ENCODE measurements around the gene SACM1L.

The SACM1L gene

DNA sequence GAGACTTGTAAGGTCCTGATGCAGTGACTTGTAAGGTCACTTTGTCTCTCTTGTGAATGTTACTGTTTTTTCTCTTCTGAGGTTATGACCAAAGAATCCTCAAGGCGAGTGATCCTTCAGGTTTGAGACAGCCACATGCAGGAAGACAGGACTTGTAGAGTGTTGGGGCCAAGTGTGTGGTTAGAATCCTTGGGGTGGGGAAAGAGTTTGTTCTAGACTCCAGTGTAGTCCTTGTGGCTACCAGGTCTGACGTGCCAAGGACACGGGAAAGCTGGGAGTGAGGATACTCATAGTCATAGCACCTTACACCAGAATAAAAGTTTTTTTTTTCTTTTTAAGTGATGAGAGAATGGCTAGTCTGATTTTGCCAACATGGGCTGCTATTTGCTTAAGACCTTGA is 7.3 kb upstream of the SACM1L start (continued):
- TF ChIP-seq, protein P1, sequence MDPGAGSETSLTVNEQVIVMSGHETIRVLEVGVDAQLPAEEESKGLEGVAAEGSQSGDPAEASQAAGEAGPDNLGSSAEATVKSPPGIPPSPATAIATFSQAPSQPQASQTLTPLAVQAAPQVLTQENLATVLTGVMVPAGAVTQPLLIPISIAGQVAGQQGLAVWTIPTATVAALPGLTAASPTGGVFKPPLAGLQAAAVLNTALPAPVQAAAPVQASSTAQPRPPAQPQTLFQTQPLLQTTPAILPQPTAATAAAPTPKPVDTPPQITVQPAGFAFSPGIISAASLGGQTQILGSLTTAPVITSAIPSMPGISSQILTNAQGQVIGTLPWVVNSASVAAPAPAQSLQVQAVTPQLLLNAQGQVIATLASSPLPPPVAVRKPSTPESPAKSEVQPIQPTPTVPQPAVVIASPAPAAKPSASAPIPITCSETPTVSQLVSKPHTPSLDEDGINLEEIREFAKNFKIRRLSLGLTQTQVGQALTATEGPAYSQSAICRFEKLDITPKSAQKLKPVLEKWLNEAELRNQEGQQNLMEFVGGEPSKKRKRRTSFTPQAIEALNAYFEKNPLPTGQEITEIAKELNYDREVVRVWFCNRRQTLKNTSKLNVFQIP (CRISPR knock-in tag; IDR thresholded peaks at IDR 0.05; ENCODE audit: borderline replicate concordance, low read depth): no peak
- TF ChIP-seq ISL1 (CRISPR knock-in tag; IDR thresholded peaks at IDR 0.05): no peak
- no peak for TF ChIP-seq CSDC2 (CRISPR knock-in tag; IDR thresholded peaks at IDR 0.05)
- no peak for TF ChIP-seq ESRRG (CRISPR knock-in tag; IDR thresholded peaks at IDR 0.05)
- TF ChIP-seq SNAI2 (CRISPR knock-in tag; IDR thresholded peaks at IDR 0.05): no peak
- TF ChIP-seq, protein P2, sequence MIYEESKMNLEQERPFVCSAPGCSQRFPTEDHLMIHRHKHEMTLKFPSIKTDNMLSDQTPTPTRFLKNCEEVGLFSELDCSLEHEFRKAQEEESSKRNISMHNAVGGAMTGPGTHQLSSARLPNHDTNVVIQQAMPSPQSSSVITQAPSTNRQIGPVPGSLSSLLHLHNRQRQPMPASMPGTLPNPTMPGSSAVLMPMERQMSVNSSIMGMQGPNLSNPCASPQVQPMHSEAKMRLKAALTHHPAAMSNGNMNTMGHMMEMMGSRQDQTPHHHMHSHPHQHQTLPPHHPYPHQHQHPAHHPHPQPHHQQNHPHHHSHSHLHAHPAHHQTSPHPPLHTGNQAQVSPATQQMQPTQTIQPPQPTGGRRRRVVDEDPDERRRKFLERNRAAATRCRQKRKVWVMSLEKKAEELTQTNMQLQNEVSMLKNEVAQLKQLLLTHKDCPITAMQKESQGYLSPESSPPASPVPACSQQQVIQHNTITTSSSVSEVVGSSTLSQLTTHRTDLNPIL (CRISPR knock-in tag; IDR thresholded peaks at IDR 0.05; ENCODE audit: low read depth): no peak
- TF ChIP-seq ZNF70 (CRISPR knock-in tag; IDR thresholded peaks at IDR 0.05): no peak

DNA sequence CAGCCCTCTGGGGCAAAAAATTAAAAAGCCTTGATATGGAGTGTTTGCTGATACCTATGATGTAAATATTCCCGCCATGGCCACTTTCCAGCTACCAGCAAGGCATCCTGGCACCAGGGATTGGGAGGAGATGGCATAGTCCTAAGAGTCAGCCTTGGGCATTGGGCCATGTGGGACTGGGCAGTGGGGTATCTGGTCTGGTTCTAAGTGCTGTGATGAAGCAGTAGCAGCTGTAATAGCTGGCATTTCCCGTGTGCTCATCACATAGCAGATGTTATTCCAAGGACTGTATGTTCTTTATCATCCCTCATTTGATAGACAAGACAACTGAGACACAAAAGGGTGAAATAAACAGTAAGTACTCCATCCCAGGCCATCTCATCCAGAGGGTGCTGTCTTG is 6.9 kb upstream of the SACM1L start:
- no peak; the same call in 2 of the 3 replicates for ATAC-seq
- TF ChIP-seq ZNF70 (CRISPR knock-in tag; IDR thresholded peaks at IDR 0.05) (no peak), PPARA (CRISPR knock-in tag; IDR thresholded peaks at IDR 0.05; ENCODE audit: borderline replicate concordance) (no peak), BACH2 (CRISPR knock-in tag; IDR thresholded peaks at IDR 0.05; ENCODE audit: borderline replicate concordance) (no peak), GLIS3 (CRISPR knock-in tag; IDR thresholded peaks at IDR 0.05) (no peak), ZNF565 (CRISPR knock-in tag; conservative IDR thresholded peaks at IDR 0.05; ENCODE audit: low read depth) (no peak), ZC3H10 (CRISPR knock-in tag; IDR thresholded peaks at IDR 0.05) (no peak)
- TF ChIP-seq, protein P3, sequence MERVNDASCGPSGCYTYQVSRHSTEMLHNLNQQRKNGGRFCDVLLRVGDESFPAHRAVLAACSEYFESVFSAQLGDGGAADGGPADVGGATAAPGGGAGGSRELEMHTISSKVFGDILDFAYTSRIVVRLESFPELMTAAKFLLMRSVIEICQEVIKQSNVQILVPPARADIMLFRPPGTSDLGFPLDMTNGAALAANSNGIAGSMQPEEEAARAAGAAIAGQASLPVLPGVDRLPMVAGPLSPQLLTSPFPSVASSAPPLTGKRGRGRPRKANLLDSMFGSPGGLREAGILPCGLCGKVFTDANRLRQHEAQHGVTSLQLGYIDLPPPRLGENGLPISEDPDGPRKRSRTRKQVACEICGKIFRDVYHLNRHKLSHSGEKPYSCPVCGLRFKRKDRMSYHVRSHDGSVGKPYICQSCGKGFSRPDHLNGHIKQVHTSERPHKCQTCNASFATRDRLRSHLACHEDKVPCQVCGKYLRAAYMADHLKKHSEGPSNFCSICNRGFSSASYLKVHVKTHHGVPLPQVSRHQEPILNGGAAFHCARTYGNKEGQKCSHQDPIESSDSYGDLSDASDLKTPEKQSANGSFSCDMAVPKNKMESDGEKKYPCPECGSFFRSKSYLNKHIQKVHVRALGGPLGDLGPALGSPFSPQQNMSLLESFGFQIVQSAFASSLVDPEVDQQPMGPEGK (CRISPR knock-in tag; IDR thresholded peaks at IDR 0.05; ENCODE audit: borderline replicate concordance): no peak

DNA sequence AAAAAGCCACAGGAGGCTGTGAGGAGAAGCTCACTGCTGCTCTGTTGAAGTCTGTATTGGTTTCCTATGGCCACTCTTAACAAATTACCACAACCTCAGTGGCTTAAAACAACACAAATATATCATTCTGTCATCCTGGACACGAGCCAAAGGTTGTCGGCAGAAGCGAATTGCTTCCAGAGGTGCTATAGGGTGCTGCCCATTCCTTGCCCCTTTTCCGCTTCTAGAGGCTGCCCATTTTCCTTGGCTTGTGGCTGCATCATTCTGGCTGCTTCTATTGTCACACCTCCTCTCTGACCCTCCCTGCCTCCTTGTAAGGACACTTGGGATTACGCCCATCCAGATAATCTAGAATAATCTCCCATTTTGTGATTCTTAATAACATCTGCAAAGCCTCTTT is 6.4 kb upstream of the SACM1L start:
- no peak for ATAC-seq
- TF ChIP-seq ZNF70 (CRISPR knock-in tag; IDR thresholded peaks at IDR 0.05): no peak
- no peak for TF ChIP-seq GLIS3 (CRISPR knock-in tag; IDR thresholded peaks at IDR 0.05)

DNA sequence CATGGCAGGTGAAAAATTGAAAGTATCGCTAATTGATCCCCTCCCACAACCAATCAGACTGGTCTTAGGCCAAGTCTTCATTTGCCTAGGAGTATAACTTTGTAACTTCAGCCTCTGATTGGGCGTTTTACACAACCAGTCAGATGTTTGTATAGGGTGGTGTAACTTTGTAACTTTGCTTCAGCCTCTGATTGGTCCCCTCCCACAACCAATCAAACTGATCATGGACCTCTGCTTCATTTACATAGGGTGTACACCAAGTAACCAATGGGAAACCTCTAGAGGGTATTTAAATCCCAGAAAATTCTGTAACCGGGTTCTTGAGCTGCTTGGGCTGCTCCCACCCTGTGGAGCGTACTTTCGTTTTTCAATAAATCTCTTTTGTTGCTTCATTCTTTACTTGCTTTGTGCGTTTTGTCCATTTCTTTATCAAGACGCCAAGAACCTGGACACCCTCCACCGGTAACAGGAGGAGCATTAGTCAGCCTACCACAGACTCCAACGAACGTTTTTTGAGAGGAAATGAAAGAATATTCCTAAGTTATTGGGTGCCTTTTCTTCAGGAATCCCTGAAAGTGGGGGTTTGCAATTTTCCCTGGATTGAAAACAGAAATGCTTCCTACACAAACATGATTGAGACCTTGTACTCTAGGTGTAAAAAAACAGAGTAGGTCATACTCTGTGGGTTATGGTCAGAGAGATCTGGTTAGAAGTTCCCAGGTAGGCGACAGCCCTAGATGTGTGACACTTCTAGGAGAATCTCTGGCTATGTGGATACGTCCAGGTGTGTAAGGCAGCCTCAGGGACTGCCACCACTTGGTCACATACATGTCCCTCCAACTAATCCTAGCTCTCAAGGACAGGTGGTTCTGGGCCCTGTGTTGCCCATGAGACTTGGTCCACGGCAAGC is 5.5 kb upstream of the SACM1L start:
- no peak for ATAC-seq
- TF ChIP-seq, protein P2 (CRISPR knock-in tag; IDR thresholded peaks at IDR 0.05; ENCODE audit: low read depth): no peak
- TF ChIP-seq ZFP30 (CRISPR knock-in tag; IDR thresholded peaks at IDR 0.05): no peak
- no peak for TF ChIP-seq SNAI2 (CRISPR knock-in tag; IDR thresholded peaks at IDR 0.05)
- no peak for TF ChIP-seq RARB (CRISPR knock-in tag; IDR thresholded peaks at IDR 0.05)
- no peak for TF ChIP-seq TOX (CRISPR knock-in tag; IDR thresholded peaks at IDR 0.05; ENCODE audit: borderline replicate concordance)
- TF ChIP-seq, protein P4, sequence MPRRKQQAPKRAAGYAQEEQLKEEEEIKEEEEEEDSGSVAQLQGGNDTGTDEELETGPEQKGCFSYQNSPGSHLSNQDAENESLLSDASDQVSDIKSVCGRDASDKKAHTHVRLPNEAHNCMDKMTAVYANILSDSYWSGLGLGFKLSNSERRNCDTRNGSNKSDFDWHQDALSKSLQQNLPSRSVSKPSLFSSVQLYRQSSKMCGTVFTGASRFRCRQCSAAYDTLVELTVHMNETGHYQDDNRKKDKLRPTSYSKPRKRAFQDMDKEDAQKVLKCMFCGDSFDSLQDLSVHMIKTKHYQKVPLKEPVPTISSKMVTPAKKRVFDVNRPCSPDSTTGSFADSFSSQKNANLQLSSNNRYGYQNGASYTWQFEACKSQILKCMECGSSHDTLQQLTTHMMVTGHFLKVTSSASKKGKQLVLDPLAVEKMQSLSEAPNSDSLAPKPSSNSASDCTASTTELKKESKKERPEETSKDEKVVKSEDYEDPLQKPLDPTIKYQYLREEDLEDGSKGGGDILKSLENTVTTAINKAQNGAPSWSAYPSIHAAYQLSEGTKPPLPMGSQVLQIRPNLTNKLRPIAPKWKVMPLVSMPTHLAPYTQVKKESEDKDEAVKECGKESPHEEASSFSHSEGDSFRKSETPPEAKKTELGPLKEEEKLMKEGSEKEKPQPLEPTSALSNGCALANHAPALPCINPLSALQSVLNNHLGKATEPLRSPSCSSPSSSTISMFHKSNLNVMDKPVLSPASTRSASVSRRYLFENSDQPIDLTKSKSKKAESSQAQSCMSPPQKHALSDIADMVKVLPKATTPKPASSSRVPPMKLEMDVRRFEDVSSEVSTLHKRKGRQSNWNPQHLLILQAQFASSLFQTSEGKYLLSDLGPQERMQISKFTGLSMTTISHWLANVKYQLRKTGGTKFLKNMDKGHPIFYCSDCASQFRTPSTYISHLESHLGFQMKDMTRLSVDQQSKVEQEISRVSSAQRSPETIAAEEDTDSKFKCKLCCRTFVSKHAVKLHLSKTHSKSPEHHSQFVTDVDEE (CRISPR knock-in tag; IDR thresholded peaks at IDR 0.05): no peak
- TF ChIP-seq TCF4 (CRISPR knock-in tag; IDR thresholded peaks at IDR 0.05; ENCODE audit: borderline replicate concordance): no peak
- no peak for TF ChIP-seq ZNF70 (CRISPR knock-in tag; IDR thresholded peaks at IDR 0.05)
- TF ChIP-seq ZNF8 (CRISPR knock-in tag; IDR thresholded peaks at IDR 0.05): no peak
- TF ChIP-seq, protein P3 (CRISPR knock-in tag; IDR thresholded peaks at IDR 0.05; ENCODE audit: borderline replicate concordance): no peak
- TF ChIP-seq ZC3H10 (CRISPR knock-in tag; IDR thresholded peaks at IDR 0.05): no peak
- TF ChIP-seq, protein P5, sequence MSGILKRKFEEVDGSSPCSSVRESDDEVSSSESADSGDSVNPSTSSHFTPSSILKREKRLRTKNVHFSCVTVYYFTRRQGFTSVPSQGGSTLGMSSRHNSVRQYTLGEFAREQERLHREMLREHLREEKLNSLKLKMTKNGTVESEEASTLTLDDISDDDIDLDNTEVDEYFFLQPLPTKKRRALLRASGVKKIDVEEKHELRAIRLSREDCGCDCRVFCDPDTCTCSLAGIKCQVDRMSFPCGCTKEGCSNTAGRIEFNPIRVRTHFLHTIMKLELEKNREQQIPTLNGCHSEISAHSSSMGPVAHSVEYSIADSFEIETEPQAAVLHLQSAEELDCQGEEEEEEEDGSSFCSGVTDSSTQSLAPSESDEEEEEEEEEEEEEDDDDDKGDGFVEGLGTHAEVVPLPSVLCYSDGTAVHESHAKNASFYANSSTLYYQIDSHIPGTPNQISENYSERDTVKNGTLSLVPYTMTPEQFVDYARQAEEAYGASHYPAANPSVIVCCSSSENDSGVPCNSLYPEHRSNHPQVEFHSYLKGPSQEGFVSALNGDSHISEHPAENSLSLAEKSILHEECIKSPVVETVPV (CRISPR knock-in tag; IDR thresholded peaks at IDR 0.05): no peak
- no peak for TF ChIP-seq PPARA (CRISPR knock-in tag; IDR thresholded peaks at IDR 0.05; ENCODE audit: borderline replicate concordance)
- TF ChIP-seq OSR1 (CRISPR knock-in tag; IDR thresholded peaks at IDR 0.05): no peak
- TF ChIP-seq ESRRG (CRISPR knock-in tag; IDR thresholded peaks at IDR 0.05): no peak
- TF ChIP-seq BACH2 (CRISPR knock-in tag; IDR thresholded peaks at IDR 0.05; ENCODE audit: borderline replicate concordance): no peak
- no peak for TF ChIP-seq ZNF565 (CRISPR knock-in tag; conservative IDR thresholded peaks at IDR 0.05; ENCODE audit: low read depth)
